GM23248 (cell line): Measurements from ENCODE around the gene NCAM1.

Experiments
- EZH2 ChIP-seq: fragments of 200-600 bp; sonication (generic); IDR thresholded peaks from 2 replicates; pipeline ENCODE4 v1.6.1; 2018; ENCODE audit warnings: antibody characterized with exemption, mild to moderate bottlenecking; ENCODE audit not compliant: insufficient read depth, poor library complexity, severe bottlenecking
- EZH2phosphoT487 ChIP-seq: fragments of 200-600 bp; sonication (generic); IDR thresholded peaks from 2 replicates; pipeline ENCODE4 v1.6.1; 2018; ENCODE audit warnings: antibody characterized with exemption, moderate library complexity, mild to moderate bottlenecking, low read depth; ENCODE audit not compliant: insufficient read depth

DNA sequence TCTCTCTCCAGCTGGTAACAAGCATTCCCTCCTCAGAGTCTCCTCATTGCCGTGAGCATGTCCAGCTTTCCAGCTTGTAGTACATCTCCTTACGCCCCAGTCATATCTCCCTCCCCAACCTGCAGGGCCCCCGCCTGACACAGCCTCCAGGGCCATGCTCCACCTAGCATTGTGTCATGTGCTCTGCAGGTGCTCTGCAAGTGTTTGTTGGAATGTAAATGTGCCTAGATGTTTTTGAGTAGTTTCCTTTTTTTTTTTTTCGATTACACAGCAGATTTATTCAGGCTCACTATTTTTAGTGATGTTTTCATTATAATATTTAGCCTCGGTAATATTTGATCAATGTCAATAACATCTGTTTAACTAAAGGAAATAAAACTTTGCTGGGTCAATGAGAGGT lies 82.5 kb downstream of the NCAM1 start:
- TF ChIP-seq EZH2 (no peak), EZH2phosphoT487 (no peak)
